Measurements from ENCODE around the gene PRR19.

The PRR19 gene

GRCh38 chr19:42286349-42287016, 15.4 kb upstream of the PRR19 start:
- Mint-ChIP-seq H3K27me3 (no peaks in the 10 kb centered on the region), H3K36me3 (peaks cover 17% of the 10 kb centered on the region), H3K4me3 (peak overlapping the region; percentile 92), H3K9me3 (no peaks in the 10 kb centered on the region), H3K4me1 (peaks cover 32% of the 10 kb centered on the region), H3K27ac (peak overlapping the region; percentile 77)
- ATAC-seq, result no peak

GRCh38 chr19:42287017-42287826, 14.7 kb upstream of the PRR19 start:
- Mint-ChIP-seq H3K27me3 (no peaks in the 10 kb centered on the region), H3K36me3 (peaks cover 22% of the 10 kb centered on the region), H3K4me3 (no peak overlapping the region), H3K4me1 (peaks cover 37% of the 10 kb centered on the region), H3K27ac (no peak overlapping the region), H3K9me3 (no peaks in the 10 kb centered on the region)
- no peak for ATAC-seq

- H3K27ac Mint-ChIP-seq, result no peak overlapping the region
Measured at GRCh38 chr19:42287827-42288107, 14.2 kb upstream of the PRR19 start.

GRCh38 chr19:42288387-42288786, 13.5 kb upstream of the PRR19 start:
- H3K27me3 Mint-ChIP-seq, result no peaks in the 10 kb centered on the region
- H3K4me3 Mint-ChIP-seq, result no peak overlapping the region
- H3K27ac Mint-ChIP-seq, result peak overlapping the region; percentile 18
- no peaks in the 10 kb centered on the region for H3K9me3 Mint-ChIP-seq
- no peak for ATAC-seq
- peaks cover 42% of the 10 kb centered on the region for H3K4me1 Mint-ChIP-seq
- peaks cover 27% of the 10 kb centered on the region for H3K36me3 Mint-ChIP-seq

More at GRCh38 chr19:42287827-42288107, 14.2 kb upstream of the PRR19 start:
- peaks cover 37% of the 10 kb centered on the region for H3K4me1 Mint-ChIP-seq
- no peak overlapping the region for H3K4me3 Mint-ChIP-seq
- H3K27me3 Mint-ChIP-seq, result no peaks in the 10 kb centered on the region
- ATAC-seq, result no peak
- no peaks in the 10 kb centered on the region for H3K9me3 Mint-ChIP-seq
- H3K36me3 Mint-ChIP-seq, result peaks cover 22% of the 10 kb centered on the region

GRCh38 chr19:42288881-42289555, 12.9 kb upstream of the PRR19 start:
- H3K27ac Mint-ChIP-seq, result peak overlapping the region; percentile 18
- peaks cover 33% of the 10 kb centered on the region for H3K36me3 Mint-ChIP-seq
- peaks cover 44% of the 10 kb centered on the region for H3K4me1 Mint-ChIP-seq
- H3K27me3 Mint-ChIP-seq, result no peaks in the 10 kb centered on the region
- H3K9me3 Mint-ChIP-seq, result no peaks in the 10 kb centered on the region
- H3K4me3 Mint-ChIP-seq, result no peak overlapping the region
- no peak for ATAC-seq

- Mint-ChIP-seq H3K27me3 (no peaks in the 10 kb centered on the region), H3K36me3 (peaks cover 35% of the 10 kb centered on the region)
Measured at GRCh38 chr19:42289556-42290041, 12.3 kb upstream of the PRR19 start.

GRCh38 chr19:42290136-42290522, 11.8 kb upstream of the PRR19 start:
- peaks cover 37% of the 10 kb centered on the region for H3K4me1 Mint-ChIP-seq
- H3K27me3 Mint-ChIP-seq, result no peaks in the 10 kb centered on the region
- no peak overlapping the region for H3K4me3 Mint-ChIP-seq

More at GRCh38 chr19:42289556-42290041, 12.3 kb upstream of the PRR19 start:
- H3K9me3 Mint-ChIP-seq, result no peaks in the 10 kb centered on the region
- H3K27ac Mint-ChIP-seq, result no peak overlapping the region
- ATAC-seq, result no peak
- H3K4me1 Mint-ChIP-seq, result peaks cover 42% of the 10 kb centered on the region
- H3K4me3 Mint-ChIP-seq, result no peak overlapping the region

GRCh38 chr19:42290523-42291434, 11.2 kb upstream of the PRR19 start:
- Mint-ChIP-seq H3K36me3 (peaks cover 35% of the 10 kb centered on the region), H3K27ac (no peak overlapping the region), H3K4me3 (no peak overlapping the region), H3K4me1 (peaks cover 30% of the 10 kb centered on the region), H3K9me3 (no peaks in the 10 kb centered on the region), H3K27me3 (no peaks in the 10 kb centered on the region)
- peak; percentile 65 for ATAC-seq

More at GRCh38 chr19:42290136-42290522, 11.8 kb upstream of the PRR19 start:
- Mint-ChIP-seq H3K27ac (no peak overlapping the region), H3K36me3 (peaks cover 35% of the 10 kb centered on the region), H3K9me3 (no peaks in the 10 kb centered on the region)
- ATAC-seq, result no peak

GRCh38 chr19:42291435-42291810, 10.5 kb upstream of the PRR19 start:
- no peaks in the 10 kb centered on the region for H3K27me3 Mint-ChIP-seq
- H3K4me1 Mint-ChIP-seq, result peaks cover 30% of the 10 kb centered on the region
- H3K27ac Mint-ChIP-seq, result no peak overlapping the region
- H3K36me3 Mint-ChIP-seq, result peaks cover 30% of the 10 kb centered on the region
- H3K4me3 Mint-ChIP-seq, result no peak overlapping the region
- no peaks in the 10 kb centered on the region for H3K9me3 Mint-ChIP-seq
- no peak for ATAC-seq

- H3K4me3 Mint-ChIP-seq, result no peak overlapping the region
- H3K4me1 Mint-ChIP-seq, result peaks cover 33% of the 10 kb centered on the region
- ATAC-seq, result no peak
- no peaks in the 10 kb centered on the region for H3K27me3 Mint-ChIP-seq
- no peaks in the 10 kb centered on the region for H3K9me3 Mint-ChIP-seq
- no peak overlapping the region for H3K27ac Mint-ChIP-seq
- H3K36me3 Mint-ChIP-seq, result peaks cover 30% of the 10 kb centered on the region
Measured at GRCh38 chr19:42292042-42292960, 9.6 kb upstream of the PRR19 start.

GRCh38 chr19:42292963-42293362, 9.0 kb upstream of the PRR19 start:
- Mint-ChIP-seq H3K9me3 (no peaks in the 10 kb centered on the region), H3K4me3 (no peak overlapping the region), H3K4me1 (peaks cover 33% of the 10 kb centered on the region), H3K27ac (no peak overlapping the region), H3K27me3 (no peaks in the 10 kb centered on the region), H3K36me3 (peaks cover 30% of the 10 kb centered on the region)
- no peak for ATAC-seq

- peaks cover 27% of the 10 kb centered on the region for H3K36me3 Mint-ChIP-seq
- H3K27me3 Mint-ChIP-seq, result no peaks in the 10 kb centered on the region
- H3K4me3 Mint-ChIP-seq, result no peak overlapping the region
- H3K27ac Mint-ChIP-seq, result no peak overlapping the region
- no peak for ATAC-seq
- H3K9me3 Mint-ChIP-seq, result no peaks in the 10 kb centered on the region
- H3K4me1 Mint-ChIP-seq, result peaks cover 33% of the 10 kb centered on the region
Measured at GRCh38 chr19:42293540-42293939, 8.4 kb upstream of the PRR19 start.

GRCh38 chr19:42293948-42294347, 8.0 kb upstream of the PRR19 start:
- H3K9me3 Mint-ChIP-seq, result no peaks in the 10 kb centered on the region
- no peak overlapping the region for H3K4me3 Mint-ChIP-seq
- peaks cover 33% of the 10 kb centered on the region for H3K4me1 Mint-ChIP-seq
- no peak for ATAC-seq
- H3K27ac Mint-ChIP-seq, result no peak overlapping the region
- H3K36me3 Mint-ChIP-seq, result peaks cover 23% of the 10 kb centered on the region
- no peaks in the 10 kb centered on the region for H3K27me3 Mint-ChIP-seq
